CD4-positive, alpha-beta T cell treated with Interleukin-12 subunit alpha and Interleukin-12 subunit beta, for 1 hour (primary cell): Measurements from ENCODE around the gene MAPKAP1.

Source experiments
- DNase-seq: peaks from one replicate; pipeline ENCODE4 v3.0.0-alpha.2; 2020

The MAPKAP1 gene

DNA sequence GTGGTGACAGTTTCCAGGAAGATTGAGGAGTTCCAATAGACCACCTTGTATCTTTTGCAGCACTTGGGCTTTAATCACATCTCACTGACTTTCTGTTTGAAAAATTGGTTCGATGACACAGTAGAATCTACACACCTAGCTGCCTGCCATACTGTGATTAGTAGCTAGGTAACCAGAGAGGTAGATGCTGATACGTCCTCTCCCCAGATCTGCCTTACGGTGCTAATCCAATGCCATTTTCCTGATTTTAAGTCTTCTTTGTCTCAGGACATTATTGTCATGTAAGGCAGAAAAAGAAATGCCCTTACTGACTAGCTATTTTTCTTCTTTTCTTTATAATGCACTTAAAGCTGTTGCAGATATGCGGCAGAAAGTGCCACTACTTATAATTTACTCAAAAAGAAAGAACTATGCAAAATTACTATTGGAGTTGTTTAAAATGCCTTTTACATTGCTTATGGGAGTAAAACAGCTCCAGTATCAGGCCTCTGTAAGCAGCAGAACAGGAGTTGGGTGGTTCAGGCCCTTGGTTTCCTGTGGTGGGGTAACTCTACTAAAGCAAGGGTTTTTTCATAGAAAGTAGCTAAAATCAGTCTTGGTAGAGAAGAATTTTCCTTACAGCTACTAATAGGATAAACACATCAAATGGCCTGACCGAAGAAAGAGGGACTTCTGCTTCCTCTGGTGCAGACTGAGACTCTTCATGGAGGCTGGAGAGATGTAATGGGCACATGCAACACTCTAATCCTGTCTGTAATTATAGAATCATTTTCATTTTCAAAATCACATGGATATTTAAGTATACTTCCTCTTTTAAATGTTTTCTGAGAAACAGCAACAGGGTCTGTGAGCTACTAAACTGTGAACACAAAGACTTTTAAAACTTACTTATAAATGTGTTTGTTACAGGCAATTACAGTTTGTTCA is 177.2 kb downstream of the MAPKAP1 start:
- no peak for DNase-seq

DNA sequence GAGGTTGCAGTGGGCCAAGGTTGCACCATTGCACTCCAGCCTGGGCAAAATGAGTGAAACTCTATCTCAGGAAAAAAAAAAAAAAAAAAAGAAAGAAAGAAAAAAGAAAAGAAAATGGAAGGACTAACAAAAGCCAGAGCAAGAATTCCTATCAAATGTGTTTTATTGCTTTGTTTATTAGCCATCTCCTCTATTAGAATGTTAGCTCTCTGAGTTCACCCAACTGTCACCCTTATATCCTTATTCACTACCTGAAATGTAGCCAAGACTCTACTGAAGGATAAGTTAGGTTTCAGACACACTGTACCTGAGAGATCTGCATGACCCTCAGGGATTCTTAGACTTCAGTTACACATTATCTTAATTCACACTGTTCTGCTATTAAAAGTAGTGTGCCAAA is 177.9 kb downstream of the MAPKAP1 start:
- DNase-seq, result no peak

DNA sequence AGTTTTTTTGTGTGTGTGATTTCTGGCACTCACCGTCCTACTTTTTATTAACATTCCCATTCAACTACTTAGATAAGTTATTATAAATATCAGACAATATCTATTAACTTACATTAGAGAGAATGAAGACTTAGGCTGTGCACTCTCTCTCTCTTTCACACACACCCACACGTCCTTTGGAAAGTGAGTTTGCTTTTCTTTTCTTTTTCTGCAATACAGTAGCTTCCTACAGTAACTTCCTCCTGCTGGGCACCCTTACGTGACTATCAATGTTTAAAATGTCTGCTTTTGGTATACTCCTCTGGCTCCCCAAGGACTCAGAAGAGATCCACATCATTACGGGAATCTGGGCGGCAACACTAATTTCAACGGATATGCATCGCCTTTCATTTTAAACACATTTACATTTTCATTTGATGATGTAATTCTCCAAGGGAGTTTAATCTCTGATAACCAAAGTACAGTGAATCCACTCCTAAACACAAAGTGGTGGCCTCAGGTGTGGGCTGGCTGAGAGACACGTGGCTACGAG is 179.5 kb downstream of the MAPKAP1 start:
- DNase-seq, result no peak

DNA sequence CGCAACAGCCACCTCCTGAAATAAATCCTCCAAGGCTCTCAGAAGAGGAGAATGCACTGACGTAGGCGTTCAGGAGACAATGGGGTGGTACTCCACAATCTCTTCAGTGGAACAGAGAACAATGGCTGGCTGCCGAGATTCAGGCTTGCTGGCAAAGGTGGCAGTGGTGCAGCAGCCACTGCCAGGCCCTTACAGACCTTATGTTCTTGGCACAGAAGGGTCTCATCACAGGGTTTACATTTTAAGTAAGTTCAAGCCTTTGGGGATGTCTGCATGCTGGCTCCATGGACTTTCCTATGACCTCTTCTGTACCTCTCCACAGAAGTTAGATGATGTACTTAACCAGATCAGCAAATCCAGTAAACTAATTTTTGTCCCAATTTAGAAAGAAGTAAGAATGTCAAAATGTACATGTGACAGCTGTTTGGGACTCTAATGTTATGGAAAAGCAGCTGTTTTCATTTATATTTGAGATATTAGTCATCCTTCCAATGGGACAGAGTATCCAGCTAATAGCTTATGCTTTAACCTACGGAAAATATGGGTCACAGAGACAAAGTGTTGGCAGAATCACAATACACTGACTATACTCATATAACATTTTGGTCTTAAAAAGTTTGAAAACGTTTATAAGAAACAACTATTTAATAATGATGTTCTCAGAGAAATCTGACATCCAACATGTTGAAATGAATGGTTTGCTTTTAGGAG is 180.9 kb downstream of the MAPKAP1 start:
- no peak for DNase-seq

DNA sequence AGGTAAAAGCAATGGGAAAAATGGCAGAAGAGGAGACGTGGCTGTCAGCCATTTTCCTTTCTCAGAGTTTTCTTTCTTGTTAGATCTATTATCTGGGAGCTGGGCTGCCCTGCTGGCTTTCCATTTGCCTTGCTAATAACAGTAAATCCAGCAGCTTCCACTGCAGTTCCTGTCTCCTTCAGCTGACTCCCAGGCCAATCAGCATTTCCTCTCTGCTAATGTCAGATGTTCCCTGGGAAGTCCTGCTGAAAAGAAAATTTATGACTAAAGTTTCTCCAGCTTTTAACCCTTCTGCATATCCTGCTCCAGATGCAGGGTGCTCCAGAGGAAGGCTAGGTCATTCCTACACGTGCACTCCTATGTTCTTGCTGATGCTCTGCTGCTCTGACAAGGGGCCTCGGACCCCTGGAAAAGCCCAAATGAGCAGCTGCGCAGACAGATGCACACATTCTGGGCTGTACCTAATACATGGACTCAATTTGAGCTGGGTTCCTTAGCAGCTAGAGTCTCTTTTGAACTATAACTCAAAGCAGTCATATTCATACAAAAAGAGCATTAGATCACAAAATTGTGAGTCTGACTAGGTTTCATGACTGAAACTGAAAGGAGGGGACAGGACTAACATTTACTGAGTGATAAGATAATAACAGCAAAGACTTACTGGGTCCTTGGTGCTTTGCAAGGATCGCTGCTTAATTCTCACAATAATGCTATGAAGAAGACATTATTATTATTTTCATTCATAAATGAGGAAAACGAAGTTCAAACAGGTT is 182.2 kb downstream of the MAPKAP1 start:
- no peak for DNase-seq

DNA sequence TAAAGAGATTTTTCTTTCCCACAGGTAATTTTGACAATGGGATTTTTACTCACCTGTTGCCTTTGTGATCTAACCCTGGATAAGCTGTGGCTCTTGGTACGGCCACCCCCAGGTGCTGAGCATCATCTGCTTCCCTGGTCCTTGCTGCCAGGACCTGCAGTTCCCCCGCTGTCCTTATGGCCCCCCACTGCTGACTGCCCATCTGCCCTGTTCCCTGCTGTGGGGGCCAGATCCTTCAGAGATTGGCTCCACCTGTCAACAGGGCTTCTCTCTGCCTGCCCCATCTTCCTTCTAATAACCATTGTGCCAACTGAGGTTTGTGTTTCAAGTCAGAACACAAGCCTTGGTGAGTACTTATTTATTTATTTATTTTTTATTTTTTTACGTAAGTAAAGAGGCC is 183.3 kb downstream of the MAPKAP1 start:
- no peak for DNase-seq

DNA sequence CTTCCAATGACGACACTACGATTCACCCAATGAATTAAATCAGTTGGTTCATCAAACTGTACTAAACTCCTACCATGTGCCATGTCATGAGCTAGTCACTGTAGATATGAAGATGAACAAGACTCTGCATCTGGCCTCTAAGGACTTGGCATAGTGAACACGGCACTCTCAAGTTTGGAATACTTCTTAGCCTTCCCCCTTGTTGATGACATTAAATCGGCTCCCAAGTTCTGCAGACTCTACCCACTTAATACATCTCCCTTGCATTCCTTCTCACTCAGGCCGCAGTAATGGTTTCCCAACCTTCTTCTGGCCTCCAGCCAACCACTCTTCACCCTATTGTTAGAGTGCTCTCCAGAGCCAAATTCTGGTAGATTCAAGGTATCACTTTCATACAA is 184.7 kb downstream of the MAPKAP1 start:
- DNase-seq, result no peak

DNA sequence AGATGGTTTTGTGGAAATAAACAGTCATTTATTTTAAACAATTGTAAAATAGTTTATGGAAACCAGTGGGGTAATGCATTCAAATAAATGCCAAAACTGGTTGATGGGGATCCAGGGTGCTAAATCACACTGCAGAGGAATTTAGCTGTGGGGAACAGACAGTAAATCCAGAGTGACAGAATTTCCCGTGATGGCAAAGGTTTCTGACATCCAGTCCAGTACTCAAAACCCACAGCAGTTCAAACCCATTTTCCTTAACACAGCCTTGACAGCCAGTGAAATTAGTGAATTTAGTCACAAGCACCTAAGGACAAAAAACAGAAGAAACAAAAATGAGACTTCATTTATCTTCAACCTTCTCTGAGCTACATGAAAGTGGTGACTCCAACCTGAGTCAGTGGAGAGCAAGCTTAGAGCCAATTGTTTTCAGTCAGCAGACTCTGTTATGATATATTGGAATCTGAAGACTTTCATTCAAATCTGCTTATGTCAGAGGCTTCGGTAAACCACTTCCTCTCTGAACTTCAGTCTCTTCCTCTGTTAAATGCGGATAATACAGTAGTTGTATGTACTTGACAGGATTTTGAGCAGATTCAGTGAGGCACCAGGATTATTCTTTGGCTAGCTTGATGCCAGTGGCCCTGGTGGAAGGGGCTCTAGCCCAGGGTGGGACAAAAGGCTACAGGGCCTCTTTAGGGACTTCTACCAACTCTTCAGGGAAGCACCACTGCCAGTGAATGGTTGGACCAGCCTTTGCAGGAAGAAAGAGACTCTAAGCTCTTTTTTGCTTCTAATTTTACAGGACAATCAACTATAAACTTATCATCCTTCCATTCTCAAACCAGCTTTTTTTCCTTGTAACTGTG is 185.3 kb downstream of the MAPKAP1 start:
- DNase-seq, result peak; percentile 40

DNA sequence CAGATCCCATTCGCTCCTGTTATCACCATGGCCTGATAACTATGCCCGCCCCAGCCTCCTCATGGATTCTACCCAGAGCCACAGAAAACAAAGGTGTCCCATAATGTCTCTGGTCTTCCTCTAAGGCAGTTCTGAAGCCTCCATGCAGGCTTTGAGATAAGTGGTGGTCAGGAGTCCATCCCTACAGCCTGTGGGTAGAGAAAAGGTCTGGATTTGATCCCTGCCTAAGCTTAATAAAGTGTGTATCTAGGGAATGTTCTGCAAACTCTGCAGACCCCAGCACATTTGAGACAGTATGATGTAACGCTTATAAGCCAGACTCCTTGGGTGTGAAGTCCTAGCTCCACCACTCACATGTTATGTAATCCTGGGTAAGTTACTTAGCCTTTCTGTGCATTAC is 187.3 kb downstream of the MAPKAP1 start:
- DNase-seq, result no peak

DNA sequence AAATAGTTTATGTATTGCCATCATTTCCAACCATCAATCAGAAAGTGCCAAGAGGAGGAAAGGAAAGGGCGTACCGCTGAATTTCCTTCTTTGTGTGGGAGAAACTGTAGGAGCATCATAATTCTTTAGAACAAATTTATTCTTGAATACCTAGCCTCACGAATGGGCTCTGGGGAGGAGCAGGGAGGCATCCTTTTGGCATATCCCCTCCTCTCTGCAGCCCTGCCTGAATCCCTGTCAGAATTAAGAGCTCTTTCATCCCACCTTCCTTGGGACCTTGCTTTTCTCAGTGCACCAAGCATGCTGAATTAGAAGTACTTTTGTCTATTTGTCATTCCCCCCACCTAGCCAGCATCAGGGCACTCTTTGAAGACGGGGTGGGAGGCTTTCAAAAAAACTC is 189.4 kb downstream of the MAPKAP1 start:
- DNase-seq, result no peak

DNA sequence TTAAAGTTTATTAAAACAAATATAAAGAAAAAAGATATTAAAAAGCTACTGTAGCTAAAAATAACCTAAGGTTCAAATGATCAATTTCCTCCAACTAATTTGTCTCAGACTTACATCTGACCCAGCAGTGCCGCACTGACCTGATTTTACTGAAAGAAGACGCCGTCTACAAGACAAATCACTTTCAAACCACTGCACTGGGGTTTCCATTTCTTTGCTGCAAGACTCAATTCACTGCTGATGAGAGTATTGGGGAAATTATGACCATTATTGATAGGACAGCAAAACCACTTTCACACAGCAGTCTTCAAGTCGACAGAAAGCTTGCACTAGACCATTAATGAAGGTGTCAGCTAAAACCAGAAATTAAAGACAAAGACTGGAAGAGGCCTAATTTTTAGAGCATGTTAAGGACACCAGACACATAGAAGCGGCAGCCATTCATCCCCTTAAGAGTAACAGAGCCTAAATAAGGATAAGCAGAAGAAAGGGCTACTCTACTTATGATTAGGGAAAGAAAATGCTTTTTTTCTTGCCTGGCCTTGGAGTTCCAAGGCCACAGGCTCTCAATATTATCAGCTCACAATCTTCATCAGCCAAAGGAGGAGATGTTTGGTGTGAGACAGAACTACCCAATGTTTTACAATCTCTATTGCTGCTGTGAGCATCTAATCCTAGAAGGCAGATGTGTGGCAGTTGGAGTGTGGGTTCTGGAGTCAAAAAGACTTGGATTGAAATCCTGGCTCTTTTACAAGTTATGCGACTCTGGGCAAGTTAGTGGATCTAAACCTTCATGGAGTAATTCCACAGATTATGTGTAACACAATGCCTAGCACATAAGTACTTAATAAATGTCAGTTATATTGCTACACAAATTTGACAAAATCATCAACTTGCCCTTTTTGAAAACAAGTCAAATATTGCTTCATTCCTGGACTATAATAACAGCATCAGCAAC is 190.7 kb downstream of the MAPKAP1 start:
- no peak for DNase-seq

DNA sequence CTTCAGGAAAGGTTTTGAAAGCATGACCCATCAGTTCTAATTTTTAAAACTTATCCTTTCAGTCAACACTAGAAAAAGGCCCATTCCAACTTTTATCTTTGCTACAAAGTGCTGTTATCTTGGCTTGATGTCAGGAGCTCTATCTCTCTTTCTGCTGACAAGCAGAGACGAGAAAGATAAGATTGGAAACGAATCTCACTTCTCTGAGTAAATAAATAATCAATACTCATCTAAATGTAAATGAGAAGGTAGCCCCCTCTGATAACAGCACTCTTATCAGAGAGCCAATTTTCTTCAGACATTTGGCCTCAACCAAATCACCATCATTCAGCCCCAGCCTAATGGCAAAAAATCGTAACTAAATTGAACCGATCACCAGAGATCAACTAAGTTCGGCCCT is 191.7 kb downstream of the MAPKAP1 start:
- no peak for DNase-seq

DNA sequence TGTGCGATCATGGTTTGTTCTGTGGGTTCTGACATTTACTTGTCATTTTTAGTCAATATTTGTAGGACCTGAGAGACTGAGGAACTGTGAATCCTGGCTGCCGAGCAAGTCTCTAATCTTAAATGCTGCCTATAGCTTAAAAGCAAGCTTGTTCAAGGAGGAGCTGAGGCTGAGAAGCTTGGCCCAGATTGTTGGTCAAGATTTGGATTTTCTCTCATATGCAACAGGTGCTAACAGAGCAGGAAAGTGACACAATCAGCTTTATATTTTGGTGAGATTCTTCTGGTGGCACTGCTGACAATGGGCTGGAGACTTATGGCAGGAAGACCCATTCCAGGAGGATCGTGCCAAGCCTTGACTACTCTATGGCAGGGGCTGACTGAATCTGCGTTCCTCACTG is 192.5 kb downstream of the MAPKAP1 start:
- DNase-seq, result no peak

DNA sequence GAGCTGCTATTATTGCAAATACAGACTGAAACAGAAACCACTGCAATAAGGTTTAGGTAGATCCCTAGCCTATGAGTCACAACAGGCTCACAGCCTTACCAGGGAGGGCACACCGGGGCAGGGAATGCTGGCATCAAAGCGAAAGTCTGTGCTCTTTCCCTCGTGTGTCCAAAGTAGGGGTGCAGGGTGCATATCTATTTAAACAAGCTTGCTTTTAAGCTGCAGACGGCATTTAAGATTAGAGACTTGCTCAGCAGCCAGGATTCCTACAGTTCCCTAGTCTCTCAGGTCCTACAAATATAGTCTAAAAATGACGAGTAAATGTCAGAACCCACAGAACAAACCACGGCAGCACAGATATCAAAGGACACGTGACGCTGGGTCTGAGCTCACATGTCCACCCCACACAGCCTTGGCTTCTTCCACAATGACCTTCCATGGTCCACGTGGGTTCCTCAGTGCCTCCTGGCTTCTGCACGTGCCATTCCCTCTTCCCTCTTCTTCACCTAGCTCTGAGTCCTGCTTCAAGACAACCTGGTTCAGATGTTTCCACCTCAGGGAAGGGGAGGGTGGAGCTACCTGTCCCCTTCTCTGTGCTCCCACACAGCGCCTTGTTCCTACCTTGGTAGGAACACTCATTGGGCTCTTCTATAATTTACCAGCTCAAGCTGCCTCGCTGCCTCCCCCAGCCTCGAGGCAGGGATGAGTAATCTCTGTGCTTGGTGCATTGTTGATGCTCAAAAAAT is 193.2 kb downstream of the MAPKAP1 start:
- DNase-seq, result no peak

DNA sequence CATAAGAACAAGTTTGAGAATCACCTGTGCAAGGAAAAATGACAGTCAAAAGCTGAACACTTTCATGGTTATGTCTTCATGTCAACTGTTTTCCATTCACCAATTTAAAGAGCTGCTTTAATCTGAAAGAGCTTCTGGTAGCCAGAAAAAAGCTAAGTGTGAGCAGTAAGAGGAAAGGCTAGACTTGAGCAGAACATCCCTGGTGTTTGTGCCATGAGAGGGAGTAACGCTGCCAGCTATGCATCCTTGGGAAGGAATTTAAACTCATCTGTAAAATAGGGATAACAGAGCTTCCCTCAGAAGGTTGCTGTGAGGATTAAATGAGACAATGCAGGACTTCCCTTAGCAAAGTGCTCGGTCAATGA is 193.7 kb downstream of the MAPKAP1 start:
- DNase-seq, result no peak

DNA sequence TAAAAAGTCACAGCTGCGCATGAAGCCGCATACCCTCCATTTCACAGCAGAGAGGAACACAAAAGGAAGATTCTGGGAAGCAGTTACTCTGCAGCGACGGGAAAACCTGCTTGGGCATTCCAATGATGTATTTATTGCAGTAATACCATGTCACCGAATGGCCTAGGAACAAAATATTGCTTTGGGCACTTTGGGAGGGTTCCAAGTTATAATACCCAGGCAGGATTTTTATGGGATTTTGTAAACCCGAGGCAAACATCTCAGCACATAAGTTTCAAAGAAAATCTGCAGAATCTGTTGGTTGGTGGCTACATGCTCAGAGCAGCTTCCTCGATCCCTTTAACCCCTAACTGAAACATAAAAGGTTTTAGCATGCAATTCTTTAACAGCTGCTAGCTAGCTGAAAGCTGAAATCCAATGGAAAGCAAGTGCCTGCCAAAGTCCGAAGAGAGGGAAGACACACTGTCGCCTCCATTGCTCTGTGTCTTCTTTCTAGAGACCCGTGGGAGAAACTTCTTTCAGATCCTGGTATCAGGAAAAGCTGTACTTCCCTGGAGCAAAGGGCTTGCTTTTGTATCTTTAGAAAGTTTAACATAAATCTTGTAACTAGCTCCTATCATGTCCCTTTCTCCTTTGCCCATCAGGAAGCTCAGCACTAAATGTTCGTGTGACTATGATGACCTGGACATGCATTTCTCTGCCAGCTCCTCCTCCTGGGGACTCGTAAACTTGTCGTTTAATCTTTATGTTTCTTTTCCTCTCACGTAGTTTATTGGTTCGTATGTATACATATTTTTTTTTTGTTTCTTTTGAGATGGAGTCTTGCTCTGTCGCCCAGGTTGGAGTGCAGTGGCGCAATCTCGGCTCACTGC is 195.0 kb downstream of the MAPKAP1 start:
- no peak for DNase-seq

DNA sequence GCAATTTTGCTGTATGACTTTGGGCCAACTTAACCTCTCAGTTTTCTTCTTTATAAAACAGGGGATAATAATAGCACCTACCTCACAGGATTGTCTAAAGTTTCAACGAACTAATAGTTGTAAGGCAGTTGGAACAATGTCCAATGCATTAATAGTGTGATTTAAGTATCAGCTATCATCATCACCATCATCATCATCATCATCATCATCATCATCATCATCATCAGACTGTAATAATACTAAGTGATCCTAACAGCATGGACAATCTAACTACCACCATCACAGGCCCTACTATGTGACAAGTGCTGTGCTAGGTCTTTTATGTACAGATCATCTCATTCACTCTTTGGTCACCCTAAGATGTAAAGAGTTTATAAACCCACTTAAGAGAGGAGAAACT is 196.0 kb downstream of the MAPKAP1 start:
- DNase-seq, result no peak

DNA sequence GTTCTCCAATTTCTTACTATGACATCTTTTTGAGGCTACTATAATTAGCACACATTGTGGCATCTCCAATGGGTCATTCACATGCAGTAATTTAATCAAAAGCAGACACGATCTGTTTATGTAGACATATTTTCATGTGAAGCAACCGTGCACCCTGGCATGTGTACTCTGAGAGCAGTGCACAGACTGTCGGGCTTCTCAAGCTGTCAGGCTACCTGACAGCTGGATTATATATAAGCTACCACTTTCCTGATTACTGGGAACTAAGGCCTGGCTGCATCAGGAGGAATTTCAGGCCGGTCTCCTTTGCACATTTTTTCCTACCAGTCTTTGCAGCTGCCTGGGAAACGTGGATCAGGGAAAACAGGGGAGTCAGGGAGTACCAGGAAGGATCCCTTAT is 197.5 kb downstream of the MAPKAP1 start:
- no peak for DNase-seq

DNA sequence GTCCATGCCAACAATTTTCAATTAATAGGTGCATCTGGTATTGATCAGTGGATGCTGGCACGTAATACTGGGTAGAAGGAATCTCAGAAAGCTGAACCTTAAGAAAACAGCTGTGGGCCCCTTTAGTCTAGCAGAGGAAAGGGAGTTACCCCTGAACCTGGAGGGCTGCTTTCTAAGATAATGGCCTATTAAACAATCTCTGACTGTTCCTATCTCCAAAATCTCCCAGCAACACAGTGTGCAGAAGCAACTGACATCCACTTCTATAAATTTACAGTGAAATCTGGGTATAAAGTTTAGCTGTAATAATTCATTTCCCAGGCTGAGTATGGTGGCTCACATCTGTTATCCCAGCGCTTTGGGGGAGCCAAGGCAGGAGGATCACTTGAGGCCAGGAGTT is 198.8 kb downstream of the MAPKAP1 start:
- no peak for DNase-seq
